Uterus (tissue), 2 donors: ENCODE results near the gene TMEM229A.

Experiments used
- CTCF ChIP-seq, 4 experiments: fragments of 200-600 bp in 2 of 4; fragments of 450-650 bp in 2 of 4; sonication (generic) in 2 of 4; IDR thresholded peaks; one replicate each; pipeline ENCODE4 v1.5.1; 2016 to 2019; ENCODE audit warnings: antibody characterized with exemption in 4 of 4, mild to moderate bottlenecking in 2 of 4, moderate library complexity in 1 of 4
- POLR2A ChIP-seq, 2 donors: fragments of 450-650 bp; IDR thresholded peaks; one replicate each; pipeline ENCODE4 v1.6.1; 2016; ENCODE audit warnings: antibody characterized with exemption in 2 of 2, mild to moderate bottlenecking in 1 of 2, moderate library complexity in 1 of 2

- no peak for TF ChIP-seq CTCF (IDR thresholded peaks at IDR 0.05)
- TF ChIP-seq POLR2A (IDR thresholded peaks at IDR 0.05), result no peak
These were observed 36.6 kb downstream of the TMEM229A start for GRCh38 chr7:123996327-123996625.
